HG03520 (cell line): ENCODE measurements around the gene FCRL2.

Experiments used
- ATAC-seq: cut with Tn5 transposase; IDR thresholded peaks from one replicate; pipeline ENCODE4 v1.9.1; 2021; ENCODE audit warnings: mild to moderate bottlenecking, moderate library complexity; ENCODE audit not compliant: unreplicated experiment

FCRL2 gene

GRCh38 chr1:157776971-157777391 lies at the start of gene FCRL2:
TSS of gene FCRL2 (minus strand) at chr1:157777132. CDS start at chr1:157777073, 59 bp downstream.
- peak; percentile 48 for ATAC-seq

GRCh38 chr1:157820299-157820698 lies 43.4 kb upstream of the FCRL2 start:
- no peak for ATAC-seq

GRCh38 chr1:157819896-157820295 lies 43.0 kb upstream of the FCRL2 start, which contains the start of gene FCRL1:
TSS of gene FCRL1 (minus strand) at chr1:157820120. CDS start at chr1:157820037, 83 bp downstream.
- no peak for ATAC-seq

GRCh38 chr1:157819215-157819614 lies 42.3 kb upstream of the FCRL2 start:
- ATAC-seq = no peak

- no peak for ATAC-seq
Measured at GRCh38 chr1:157813269-157813668, 36.3 kb upstream of the FCRL2 start.

- peak; percentile 85 for ATAC-seq
Measured at GRCh38 chr1:157806431-157807149, 29.7 kb upstream of the FCRL2 start.

- ATAC-seq = no peak
Measured at GRCh38 chr1:157803851-157804250, 26.9 kb upstream of the FCRL2 start.

- ATAC-seq = no peak
Measured at GRCh38 chr1:157799996-157800395, 23.1 kb upstream of the FCRL2 start.

- ATAC-seq = no peak
Measured at GRCh38 chr1:157798211-157798610, 21.3 kb upstream of the FCRL2 start.

GRCh38 chr1:157785248-157785647 lies 8.3 kb upstream of the FCRL2 start:
- no peak for ATAC-seq

- ATAC-seq = no peak
Measured at GRCh38 chr1:157784801-157785200, 7.9 kb upstream of the FCRL2 start.

GRCh38 chr1:157782931-157783330 lies 6.0 kb upstream of the FCRL2 start:
- ATAC-seq = no peak

GRCh38 chr1:157781048-157781447 lies 4.1 kb upstream of the FCRL2 start:
- no peak for ATAC-seq

GRCh38 chr1:157775101-157775870 lies 1.6 kb downstream of the FCRL2 start:
- ATAC-seq = no peak

- no peak for ATAC-seq
Measured at GRCh38 chr1:157774412-157774811, 2.5 kb downstream of the FCRL2 start.

- peak; percentile 50 for ATAC-seq
Measured at GRCh38 chr1:157773493-157774350, 3.2 kb downstream of the FCRL2 start.

- no peak for ATAC-seq
Measured at GRCh38 chr1:157771661-157772425, 5.1 kb downstream of the FCRL2 start.

GRCh38 chr1:157770442-157771043 lies 6.4 kb downstream of the FCRL2 start:
- ATAC-seq = no peak

- no peak for ATAC-seq
Measured at GRCh38 chr1:157766792-157767191, 10.1 kb downstream of the FCRL2 start.

GRCh38 chr1:157758018-157758417 lies 18.9 kb downstream of the FCRL2 start:
- ATAC-seq = no peak
